ENCODE measurements around the gene PYCARD. TPM values are rescaled to one million over a fixed set of nuclear protein-coding genes. Genes with fewer than 3 reads are reported as not detected.
A peak's percentile ranks its signal among the peaks of the same experiment; 100 is the strongest.
"Not testable (repeated sequence)": the region's sequence is repeated elsewhere in the genome, so short reads cannot be mapped to it uniquely, and the experiment has no call there.

PYCARD gene
- total RNA-seq = 10 to 100 TPM; 10.8 to 19.1 TPM
- long read RNA-seq, partial matches to known transcripts = 0 of 1 reads
- long read RNA-seq, other reads (novel, unspliced or antisense) = 0 of 1 reads

DNA sequence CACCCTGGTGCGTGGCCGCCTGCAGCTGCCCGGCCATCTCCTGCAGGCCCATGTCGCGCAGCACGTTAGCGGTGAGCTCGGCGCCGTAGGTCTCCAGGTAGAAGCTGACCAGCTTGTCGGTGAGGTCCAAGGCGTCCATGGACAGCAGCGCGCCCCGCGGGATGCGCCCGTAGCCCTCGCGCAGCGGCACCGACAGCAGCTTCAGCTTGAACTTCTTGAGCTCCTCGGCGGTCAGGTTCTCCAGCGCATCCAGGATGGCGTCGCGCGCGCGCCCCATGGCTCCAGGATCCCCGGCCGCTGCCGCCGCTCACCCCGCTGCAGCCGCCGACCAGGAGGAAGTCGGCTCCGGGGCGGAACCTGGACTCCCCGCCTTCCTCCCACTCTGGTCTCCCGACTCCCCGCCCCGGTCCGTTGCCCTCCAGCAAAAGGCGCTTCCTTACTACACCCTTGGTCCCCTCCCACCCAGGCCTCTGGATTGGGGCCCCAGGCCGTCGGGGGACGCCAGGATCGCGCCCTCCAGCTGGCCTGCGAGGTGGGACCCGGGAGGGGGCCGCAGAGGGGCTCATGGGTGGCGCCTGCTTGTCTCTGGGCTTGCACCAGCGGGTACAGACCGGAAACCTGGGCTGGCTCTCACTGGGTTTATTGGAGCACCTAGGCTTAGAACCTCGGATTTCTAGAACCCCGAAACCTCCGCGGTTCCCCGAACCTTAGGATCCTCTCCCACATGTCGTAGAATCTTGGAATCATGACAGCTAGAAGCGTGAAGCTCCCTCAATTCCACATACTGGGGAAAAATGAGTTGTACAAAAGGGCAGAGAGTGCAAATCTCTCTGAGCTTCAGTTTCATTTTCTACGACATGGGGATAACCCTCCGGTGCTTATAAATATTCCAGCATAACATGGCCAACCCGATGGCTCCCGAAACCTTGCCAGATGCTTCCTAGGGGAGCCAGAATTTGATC lies at the start of gene PYCARD:
Gene PYCARD, minus strand, starts transcription at position 347 of the 962 bp plus-strand sequence. Its CDS starts 70 bp downstream, at position 277.
- DNase-seq (peak; percentile 78), ATAC-seq (peak; percentile 64 to 83)
- intact Hi-C loops (cut with DNase I) = no loop called here

DNA sequence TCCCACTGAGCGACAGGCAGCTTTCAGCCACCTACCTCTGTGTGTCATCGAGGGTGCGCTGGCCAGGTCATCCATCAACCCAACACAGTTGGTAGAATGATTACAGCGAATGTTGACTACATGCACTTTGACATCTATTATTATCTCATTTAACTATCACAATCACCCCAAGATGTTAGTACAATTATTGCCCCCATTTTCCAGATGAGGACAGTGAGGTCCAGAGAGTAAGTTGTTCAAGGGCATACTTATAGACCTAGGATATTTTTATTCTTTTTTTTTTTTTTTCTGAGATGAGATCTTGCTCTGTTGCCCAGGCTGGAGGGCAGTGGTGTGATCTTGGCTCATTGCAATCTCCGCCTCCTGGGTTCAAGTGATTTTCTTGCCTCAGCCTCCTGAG lies 48.9 kb upstream of the PYCARD start:
- ATAC-seq = no peak
- intact Hi-C loops (cut with DNase I) = no loop called here
- DNase-seq = no peak

DNA sequence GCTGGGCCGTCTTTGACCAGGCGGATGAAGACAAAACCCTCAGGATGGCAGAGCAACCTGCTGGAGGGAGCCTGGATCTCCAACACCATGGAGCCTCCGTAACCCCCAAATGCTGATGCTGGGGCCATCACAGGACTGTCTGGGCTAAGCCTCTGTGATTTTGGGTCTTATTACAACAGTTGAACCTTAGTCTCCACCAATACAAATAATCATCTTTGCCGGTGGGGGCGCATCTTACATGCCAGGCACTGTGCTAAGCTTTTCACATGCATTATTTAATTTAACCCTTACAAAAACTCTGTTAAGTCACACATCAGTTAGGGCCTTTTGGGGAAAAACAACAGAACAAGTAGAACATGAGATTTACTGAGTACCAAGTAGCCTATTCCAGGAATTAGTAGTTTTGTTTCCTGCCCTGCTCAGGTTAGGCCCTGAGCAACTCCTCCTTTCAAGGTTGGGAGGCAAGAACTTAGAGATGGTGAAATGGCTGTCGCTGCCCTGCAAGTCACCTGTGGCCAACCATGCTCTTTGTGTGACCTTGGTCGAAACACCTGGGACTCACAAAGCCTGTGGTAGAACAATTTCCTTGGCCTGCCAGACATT lies 48.3 kb upstream of the PYCARD start:
- intact Hi-C loops (cut with DNase I) = no loop called here
- DNase-seq (no peak), ATAC-seq (no peak)

DNA sequence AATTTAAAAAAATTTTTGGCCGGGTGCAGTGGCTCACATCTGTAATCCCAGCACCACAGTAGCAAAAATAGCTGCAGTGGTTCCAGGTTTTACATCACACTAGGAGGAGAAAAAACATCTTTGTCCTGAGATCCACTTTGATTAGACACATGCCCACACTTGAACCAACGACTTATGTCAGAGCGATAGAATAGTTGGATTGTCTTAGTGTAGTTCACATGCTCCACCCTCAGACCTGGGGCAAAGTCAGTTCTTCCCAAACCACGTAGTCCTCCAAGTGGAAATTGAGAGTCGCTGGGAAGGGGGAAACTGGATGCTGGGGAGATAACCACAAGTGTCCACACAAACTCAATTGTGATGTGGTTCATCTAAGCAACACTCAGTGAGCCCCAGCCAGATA lies 45.8 kb upstream of the PYCARD start:
- no peak for ATAC-seq

DNA sequence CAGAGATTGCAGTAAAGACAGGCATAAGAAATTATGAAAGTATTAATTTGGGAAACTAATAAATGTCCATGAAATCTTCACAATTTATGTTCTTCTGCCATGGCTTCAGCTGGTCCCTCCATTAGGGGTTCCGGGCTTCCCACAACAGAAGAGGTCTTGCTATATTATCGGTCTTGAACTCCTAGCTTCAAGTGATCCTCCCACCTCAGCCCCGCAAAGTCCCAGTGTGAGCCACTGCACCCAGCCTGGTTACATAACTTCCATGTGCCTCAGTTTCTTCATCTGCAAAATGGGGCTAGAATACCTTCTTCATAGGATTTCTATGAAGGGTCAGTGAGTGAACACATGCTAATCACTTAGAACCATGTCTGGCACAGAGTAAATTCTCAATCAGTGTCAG lies 43.7 kb upstream of the PYCARD start:
- DNase-seq = no peak
- intact Hi-C loops (cut with DNase I) = no loop called here
- ATAC-seq = no peak

More for the DNA sequence above, 45.8 kb upstream of the PYCARD start:
- intact Hi-C loops (cut with DNase I) = no loop called here
- DNase-seq = no peak

DNA sequence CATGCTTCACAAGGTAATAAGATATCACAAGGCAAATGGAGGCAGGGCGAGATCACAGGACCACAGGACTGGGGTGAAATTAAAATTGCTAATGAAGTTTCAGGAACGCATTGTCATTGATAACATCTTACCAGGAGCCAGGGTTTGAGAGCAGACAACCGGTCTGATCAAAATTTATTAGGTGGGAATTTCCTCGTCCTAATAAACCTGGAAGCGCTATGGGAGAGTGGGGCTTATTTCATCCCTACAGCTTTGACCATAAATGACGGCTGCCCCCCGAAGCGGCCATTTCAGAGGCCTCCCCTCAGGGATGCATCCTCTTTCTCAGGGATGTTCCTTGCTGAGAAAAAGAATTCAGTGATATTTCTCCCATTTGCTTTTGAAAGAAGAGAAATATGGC lies 43.0 kb upstream of the PYCARD start:
- intact Hi-C loops (cut with DNase I); DNase-seq; ATAC-seq: not testable (repeated sequence)

DNA sequence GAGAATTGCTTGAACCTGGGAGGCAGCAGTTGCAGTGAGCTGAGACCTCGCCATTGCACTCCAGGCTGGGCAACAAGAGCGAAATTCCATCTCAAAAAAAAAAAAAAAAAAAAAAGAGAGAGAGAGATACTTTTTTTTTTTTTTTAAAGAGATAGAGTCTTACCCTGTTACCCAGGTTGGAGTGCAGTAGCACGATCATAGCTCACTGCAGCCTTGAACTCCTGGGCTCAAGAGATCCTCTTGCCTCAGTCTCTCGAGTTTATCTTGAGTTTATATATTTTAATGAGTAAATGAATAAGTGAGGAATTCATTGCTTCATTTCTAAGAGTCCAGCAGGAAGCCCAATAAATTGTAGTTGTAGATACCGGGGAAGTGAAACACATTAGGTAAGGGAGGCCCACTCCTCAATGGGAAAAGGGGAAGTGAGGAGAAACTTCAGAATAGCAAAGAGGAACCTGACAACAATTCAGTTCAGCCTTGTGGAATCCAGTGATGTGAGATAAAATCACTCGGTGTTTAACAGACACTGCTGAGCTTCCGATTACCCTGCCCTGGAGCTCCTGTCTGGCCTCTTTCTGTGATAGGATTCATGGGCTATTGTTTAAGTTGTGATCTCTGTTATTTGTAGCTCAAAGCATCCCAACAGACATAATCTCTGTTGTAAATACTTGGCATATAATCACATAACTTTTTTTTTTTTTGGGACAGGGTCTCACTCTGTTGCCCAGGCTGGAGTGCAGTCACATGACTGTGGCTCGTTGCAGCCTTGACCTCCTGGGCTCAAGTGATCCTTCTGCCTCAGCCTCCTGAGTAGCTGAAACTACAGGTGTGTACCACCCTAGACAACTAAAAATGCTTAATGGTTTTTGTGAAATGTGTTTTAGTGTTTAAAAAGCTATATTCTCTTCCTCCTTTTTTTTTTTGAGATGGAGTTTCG lies 41.4 kb upstream of the PYCARD start:
- ATAC-seq (peak in 1 of 2 donors; percentile 26), DNase-seq (no peak)
- intact Hi-C loops (cut with DNase I) = no loop called here

DNA sequence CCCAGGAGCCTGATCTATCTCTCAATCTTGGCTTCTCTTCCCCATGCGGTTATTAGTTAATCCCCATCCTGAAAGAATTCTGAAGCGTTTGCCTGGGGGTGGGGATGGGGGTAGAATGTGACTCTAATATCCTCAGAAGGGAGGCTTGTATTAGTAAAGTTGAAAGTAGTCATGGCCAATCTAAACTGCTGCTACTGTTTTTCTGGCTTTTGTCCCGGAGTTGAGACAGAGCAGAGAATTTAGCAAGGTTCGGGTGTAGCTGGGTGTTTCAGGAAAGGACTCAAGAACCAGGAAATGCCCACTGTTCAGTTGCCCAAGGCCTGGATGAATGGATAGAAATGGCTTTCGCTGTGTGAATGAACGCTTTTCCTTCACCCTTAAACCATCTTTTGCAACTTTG lies 39.6 kb upstream of the PYCARD start:
- intact Hi-C loops (cut with DNase I) = no loop called here
- no peak for DNase-seq
- peak in 1 of 2 donors; percentile 47 for ATAC-seq

DNA sequence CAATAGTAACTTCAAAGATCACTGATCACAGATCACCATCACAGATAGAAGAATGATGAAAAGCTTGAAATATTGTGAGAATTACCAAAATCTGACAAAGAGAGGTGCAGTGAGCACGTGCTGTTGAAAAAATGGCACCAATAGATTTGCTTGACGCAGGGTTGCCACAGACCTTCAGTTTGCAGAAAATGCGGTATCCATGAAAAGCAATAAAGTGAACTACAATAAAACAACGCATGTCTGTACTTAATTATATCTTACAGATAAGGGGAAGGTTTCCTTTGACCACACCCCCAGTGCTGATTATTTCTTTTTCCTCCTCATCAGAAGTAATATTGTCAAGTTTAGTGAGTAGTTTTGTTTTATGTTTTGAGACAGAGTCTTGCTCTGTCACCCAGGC lies 35.5 kb upstream of the PYCARD start:
- DNase-seq (no peak), ATAC-seq (no peak)
- intact Hi-C loops (cut with DNase I) = no loop called here

DNA sequence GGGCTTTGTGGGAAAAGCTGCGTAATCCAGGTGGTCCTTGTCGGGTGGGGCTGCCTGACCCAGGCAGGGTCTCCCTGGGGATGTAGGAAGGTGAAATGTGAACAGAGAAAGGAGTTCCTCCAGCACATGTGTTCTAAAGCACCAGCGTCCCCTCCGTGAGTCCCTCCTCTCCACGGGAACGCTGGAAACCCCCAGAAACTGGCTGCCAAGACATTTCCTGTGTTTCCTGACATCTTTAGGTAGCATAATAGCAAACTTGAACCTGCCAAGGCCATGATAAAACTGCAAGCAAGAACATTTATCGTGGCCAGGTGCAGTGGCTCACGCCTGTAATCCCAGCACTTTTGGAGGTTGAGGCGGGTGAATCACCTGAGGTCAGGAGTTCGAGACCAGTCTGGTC lies 26.9 kb upstream of the PYCARD start:
- ATAC-seq = no peak
- no peak for DNase-seq
- intact Hi-C loops (cut with DNase I) = no loop called here

DNA sequence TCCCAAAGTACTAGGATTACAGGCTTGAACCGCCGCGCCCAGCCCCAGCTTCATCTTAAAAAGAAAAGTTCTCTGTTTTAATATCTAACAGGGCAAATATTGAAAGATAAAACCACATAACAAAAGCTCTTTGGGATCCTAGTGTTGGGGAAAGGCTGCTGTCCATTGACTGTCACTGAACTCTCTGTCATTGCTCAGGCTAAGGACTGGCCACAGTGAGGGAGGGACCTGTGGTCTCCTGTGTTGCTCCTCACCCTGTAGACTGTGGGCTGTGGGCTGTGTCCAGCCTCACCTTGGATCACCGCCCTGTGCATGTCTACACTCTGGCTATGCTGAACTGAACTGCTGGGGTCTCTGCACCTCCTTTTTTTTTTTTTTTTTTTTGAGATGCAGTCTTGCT lies 25.6 kb upstream of the PYCARD start:
- DNase-seq = no peak
- intact Hi-C loops (cut with DNase I) = no loop called here
- ATAC-seq = no peak

DNA sequence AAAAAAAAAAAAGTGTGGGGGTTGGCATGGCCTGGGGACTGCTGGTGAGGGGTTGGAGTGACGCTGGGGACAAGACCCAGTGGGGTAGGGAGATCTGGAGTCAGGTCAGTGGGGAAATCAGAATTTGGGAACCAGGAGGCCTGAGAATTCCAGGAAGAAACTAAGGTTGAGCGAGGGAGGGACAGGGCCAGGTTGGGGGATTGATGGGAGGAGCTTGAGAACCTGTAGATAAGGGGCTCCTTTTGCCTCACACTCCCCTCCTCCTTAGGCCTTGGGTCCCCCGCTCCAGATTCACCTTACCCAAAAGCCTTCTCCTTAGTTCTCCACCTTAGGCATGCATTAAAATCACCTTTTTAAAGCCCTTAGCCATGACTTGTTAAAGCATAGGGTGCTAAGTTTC lies 22.6 kb upstream of the PYCARD start:
- ATAC-seq (no peak), DNase-seq (no peak)
- intact Hi-C loops (cut with DNase I) = no loop called here

DNA sequence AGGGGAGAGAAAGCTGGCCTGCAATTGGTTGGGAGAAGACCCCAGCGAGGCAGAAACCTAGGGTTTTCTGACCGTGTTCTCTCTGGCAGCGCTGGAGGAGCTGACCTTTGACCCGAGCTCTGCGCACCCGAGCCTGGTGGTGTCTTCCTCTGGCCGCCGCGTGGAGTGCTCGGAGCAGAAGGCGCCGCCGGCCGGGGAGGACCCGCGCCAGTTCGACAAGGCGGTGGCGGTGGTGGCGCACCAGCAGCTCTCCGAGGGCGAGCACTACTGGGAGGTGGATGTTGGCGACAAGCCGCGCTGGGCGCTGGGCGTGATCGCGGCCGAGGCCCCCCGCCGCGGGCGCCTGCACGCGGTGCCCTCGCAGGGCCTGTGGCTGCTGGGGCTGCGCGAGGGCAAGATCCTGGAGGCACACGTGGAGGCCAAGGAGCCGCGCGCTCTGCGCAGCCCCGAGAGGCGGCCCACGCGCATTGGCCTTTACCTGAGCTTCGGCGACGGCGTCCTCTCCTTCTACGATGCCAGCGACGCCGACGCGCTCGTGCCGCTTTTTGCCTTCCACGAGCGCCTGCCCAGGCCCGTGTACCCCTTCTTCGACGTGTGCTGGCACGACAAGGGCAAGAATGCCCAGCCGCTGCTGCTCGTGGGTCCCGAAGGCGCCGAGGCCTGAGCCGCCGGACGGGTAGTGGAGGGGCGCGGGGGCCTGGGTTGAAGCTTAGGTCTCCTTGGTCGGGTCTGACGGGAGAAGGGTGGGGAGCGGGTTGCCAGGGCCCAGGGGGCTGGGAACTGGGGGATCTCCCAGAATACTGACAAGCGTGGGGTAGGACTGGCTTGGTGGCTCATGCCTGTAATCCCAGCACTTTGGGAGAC lies 21.8 kb upstream of the PYCARD start:
- no peak for DNase-seq
- intact Hi-C loops (cut with DNase I) = no loop called here

DNA sequence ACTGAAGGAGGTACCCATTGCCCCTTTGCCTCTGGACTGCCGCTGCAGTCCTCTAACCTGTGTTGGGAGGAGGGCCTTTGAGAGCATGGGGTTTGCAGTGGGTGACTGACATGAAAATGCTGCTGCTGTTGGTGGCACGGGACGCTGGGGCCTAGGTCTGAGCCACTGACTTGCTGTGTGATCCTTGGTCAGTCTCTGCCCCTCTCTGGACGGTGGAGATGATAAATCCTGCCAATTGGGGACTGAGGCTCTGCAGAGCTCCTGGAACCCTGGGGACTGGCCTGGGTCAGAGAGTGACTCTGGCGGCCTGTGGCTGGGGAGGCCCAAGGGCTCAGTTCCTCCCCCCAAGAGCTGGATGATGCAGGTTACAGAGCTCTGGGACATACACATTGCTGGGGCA lies 20.5 kb upstream of the PYCARD start:
- ATAC-seq = no peak
- intact Hi-C loops (cut with DNase I) = no loop called here
- no peak for DNase-seq

More for the DNA sequence above, 21.8 kb upstream of the PYCARD start:
- ATAC-seq = no peak

DNA sequence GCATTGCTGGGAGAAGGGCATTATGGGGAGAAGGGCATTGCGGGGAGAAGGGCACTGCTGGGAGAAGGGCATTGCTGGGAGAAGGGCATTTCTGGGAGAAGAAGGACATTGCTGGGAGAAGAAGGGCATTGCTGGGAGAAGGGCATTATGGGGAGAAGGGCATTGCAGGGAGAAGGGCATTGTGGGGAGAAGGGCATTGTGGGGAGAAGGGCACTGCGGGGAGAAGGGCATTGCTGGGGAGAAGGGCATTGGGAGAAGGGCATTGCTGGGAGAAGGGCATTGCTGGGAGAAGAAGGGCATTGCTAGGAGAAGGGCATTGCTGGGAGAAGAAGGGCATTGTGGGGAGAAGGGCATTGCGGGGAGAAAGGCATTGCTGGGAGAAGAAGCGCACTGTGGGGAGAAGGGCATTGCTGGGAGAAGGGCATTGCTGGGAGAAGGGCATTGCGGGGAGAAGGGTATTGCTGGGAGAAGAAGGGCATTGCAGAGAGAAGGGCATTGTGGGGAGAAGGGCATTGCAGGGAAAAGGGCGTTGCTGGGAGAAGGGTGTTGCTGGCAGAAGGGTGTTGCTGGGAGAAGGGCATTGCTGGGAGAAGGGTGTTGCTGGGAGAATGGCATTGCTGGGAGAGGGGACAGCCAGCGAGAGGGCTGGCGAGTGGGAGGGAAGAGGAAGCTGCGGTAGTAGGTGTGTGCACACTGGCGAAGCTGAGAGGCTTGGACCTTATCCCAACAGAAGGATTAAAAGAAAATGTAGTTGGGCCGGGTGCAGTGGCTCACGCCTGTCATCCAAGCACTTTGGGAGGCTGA lies 19.0 kb upstream of the PYCARD start:
- no peak for ATAC-seq
- intact Hi-C loops (cut with DNase I) = no loop called here
- DNase-seq = no peak

DNA sequence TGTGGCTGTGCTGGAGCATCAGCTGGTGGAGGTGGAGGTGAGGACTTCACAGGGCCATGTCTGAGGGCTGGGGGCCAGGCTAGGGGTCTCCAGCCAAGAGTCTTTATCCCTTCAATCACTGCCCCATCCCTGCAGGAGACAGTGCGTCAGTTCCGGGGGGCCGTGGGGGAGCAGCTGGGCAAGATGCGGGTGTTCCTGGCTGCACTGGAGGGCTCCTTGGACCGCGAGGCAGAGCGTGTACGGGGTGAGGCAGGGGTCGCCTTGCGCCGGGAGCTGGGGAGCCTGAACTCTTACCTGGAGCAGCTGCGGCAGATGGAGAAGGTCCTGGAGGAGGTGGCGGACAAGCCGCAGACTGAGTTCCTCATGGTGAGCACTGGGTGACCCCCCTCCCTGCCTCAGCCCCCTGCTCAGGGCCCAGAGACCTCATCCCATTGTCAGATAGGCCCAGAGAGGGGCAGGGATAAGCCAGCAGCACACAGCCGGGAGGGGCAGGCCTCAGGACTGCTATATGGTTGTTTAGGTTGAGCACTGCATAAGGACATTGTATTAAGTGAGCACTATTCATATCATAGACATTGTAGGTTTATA lies 16.7 kb upstream of the PYCARD start:
- intact Hi-C loops (cut with DNase I) = no loop called here
- DNase-seq (no peak), ATAC-seq (no peak)

DNA sequence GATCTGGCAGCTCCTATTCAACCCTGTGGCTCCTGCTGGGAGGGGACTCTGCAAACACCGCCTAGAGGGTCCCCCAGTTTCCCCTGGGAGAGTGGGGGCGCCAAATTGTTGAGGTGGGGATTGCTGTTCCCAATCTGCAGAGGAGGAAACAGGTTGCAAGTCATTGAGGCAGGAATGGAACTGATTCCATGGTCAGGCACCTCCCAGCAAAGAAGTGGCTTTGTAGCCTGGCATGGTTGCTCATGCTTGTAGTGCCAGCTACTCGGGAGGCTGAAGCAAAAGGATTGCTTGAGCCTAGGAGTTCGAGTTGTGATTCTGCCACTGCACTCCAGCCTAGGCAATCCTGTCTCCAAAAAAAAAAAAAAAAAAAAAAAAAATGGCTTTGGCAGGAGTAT lies 14.6 kb upstream of the PYCARD start:
- intact Hi-C loops (cut with DNase I) = no loop called here
- ATAC-seq = no peak

More for the DNA sequence above, 14.6 kb upstream of the PYCARD start:
- no peak for DNase-seq
